Neural cell (in vitro differentiated cells): ENCODE results near the gene BAAT. TPM values are rescaled to one million over a fixed set of nuclear protein-coding genes. Genes with fewer than 3 reads are reported as not detected.

ENCODE experiments used
- H2AFZ ChIP-seq: fragments of 200-600, 300-800 bp; sonication (generic), shearing (Covaris generic); 2 replicates; pipeline ENCODE4 v1.6.0; 2014; ENCODE audit warnings: low read depth, mild to moderate bottlenecking, antibody characterized with exemption, low read length, moderate library complexity
- H3F3A ChIP-seq: fragments of 200-600 bp; shearing (Covaris generic); 2 replicates; pipeline ENCODE4 v1.6.1; 2016; ENCODE audit warnings: mild to moderate bottlenecking, moderate library complexity, mixed read lengths, antibody characterized with exemption, low read length; ENCODE audit not compliant: insufficient read depth, poor library complexity, severe bottlenecking
- H3K27ac ChIP-seq: fragments of 200-600, 300-800 bp; sonication (generic), shearing (Covaris generic); 2 replicates; pipeline ENCODE4 v1.5.1; 2014; ENCODE audit warnings: mild to moderate bottlenecking, low read length, moderate library complexity
- H3K27me3 ChIP-seq: fragments of 300-800, 200-600 bp; sonication (generic), shearing (Covaris generic); 2 replicates; pipeline ENCODE4 v1.6.0; 2014; ENCODE audit warnings: mild to moderate bottlenecking, low read depth, low read length, moderate library complexity; ENCODE audit not compliant: insufficient read depth
- H3K36me3 ChIP-seq: fragments of 300-800, 200-600 bp; sonication (generic), shearing (Covaris generic); 2 replicates; pipeline ENCODE4 v1.5.1; 2014; ENCODE audit warnings: mild to moderate bottlenecking, antibody characterized with exemption, low read length, moderate library complexity; ENCODE audit not compliant: insufficient read depth
- H3K4me2 ChIP-seq: fragments of 300-800, 200-600 bp; sonication (generic), shearing (Covaris generic); 2 replicates; pipeline ENCODE4 v1.6.0; 2014; ENCODE audit warnings: mild to moderate bottlenecking, low read length
- H3K4me3 ChIP-seq: fragments of 300-800, 200-600 bp; sonication (generic), shearing (Covaris generic); 2 replicates; pipeline ENCODE4 v1.5.1; 2014; ENCODE audit warnings: mild to moderate bottlenecking, low read length, moderate library complexity
- H3K79me2 ChIP-seq: fragments of 200-600 bp; shearing (Covaris generic); replicated peaks from 2 replicates; pipeline ENCODE4 v1.6.0; 2014; ENCODE audit warnings: mild to moderate bottlenecking, low read length, moderate library complexity; ENCODE audit not compliant: insufficient read depth
- H3K9ac ChIP-seq: fragments of 300-800, 200-600 bp; sonication (generic), shearing (Covaris generic); 2 replicates; pipeline ENCODE4 v1.6.1; 2016; ENCODE audit warnings: mild to moderate bottlenecking, low read length, mixed read lengths
- H3K9me2 ChIP-seq: fragments of 200-600 bp; shearing (Covaris generic); 2 replicates; pipeline ENCODE4 v1.6.1; 2016; ENCODE audit warnings: mild to moderate bottlenecking, low read length, mixed read lengths; ENCODE audit not compliant: insufficient read depth
- H3K9me3 ChIP-seq: fragments of 200-600, 300-800 bp; sonication (generic), shearing (Covaris generic); 2 replicates; pipeline ENCODE4 v1.6.1; 2016; ENCODE audit warnings: mild to moderate bottlenecking, mixed run types, low read length, moderate library complexity, mixed read lengths
- H4K20me1 ChIP-seq: fragments of 200-600 bp; shearing (Covaris generic); 2 replicates; pipeline ENCODE4 v1.6.1; 2016; ENCODE audit warnings: mild to moderate bottlenecking, mixed run types; ENCODE audit not compliant: insufficient read depth
- EP300 ChIP-seq: fragments of 450-650 bp; conservative IDR thresholded peaks from 2 replicates; pipeline ENCODE4 v1.6.1; 2014; ENCODE audit warnings: antibody characterized with exemption, mild to moderate bottlenecking, moderate library complexity; ENCODE audit not compliant: poor library complexity, severe bottlenecking
- EZH2 ChIP-seq: fragments of 200-600, 300-800 bp; shearing (Covaris generic), sonication (generic); IDR thresholded peaks from 2 replicates; pipeline ENCODE4 v1.6.1; 2014; ENCODE audit warnings: antibody characterized with exemption, low read length, borderline replicate concordance, mild to moderate bottlenecking; ENCODE audit not compliant: insufficient read depth, poor library complexity, severe bottlenecking
- MXI1 ChIP-seq: fragments of 450-650 bp; conservative IDR thresholded peaks from 2 replicates; pipeline ENCODE4 v1.6.1; 2014; ENCODE audit warnings: antibody characterized with exemption, mild to moderate bottlenecking; ENCODE audit not compliant: poor library complexity, severe bottlenecking
- POLR2AphosphoS5 ChIP-seq: IDR thresholded peaks from 2 replicates; pipeline ENCODE4 v1.6.1; 2012
- RAD21 ChIP-seq: fragments of 450-650 bp; conservative IDR thresholded peaks from 2 replicates; pipeline ENCODE4 v1.6.1; 2014; ENCODE audit warnings: antibody characterized with exemption, mild to moderate bottlenecking, moderate library complexity
- SMC3 ChIP-seq: fragments of 450-650 bp; conservative IDR thresholded peaks from 2 replicates; pipeline ENCODE4 v1.6.1; 2014; ENCODE audit warnings: antibody characterized with exemption, mild to moderate bottlenecking, moderate library complexity; ENCODE audit not compliant: poor library complexity
- TAF1 ChIP-seq: IDR thresholded peaks from 2 replicates; pipeline ENCODE4 v1.6.1; 2012; ENCODE audit warnings: low read depth
- polyA plus RNA-seq: library from polyadenylated mRNA; depleted of rRNA; stranded (reverse); fragments of >200 nt; gene quantifications from 2 replicates; pipeline ENCODE4 v1.2.3, GENCODE V29; 2014
- TF ChIP-seq, protein P1 (sequence below): IDR thresholded peaks from 2 replicates; pipeline ENCODE4 v1.6.1; 2012; ENCODE audit warnings: borderline replicate concordance
- TF ChIP-seq, protein P2 (sequence below): fragments of 450-650 bp; IDR thresholded peaks from 2 replicates; pipeline ENCODE4 v1.5.1; 2014; ENCODE audit warnings: antibody characterized with exemption, mild to moderate bottlenecking, moderate library complexity; ENCODE audit not compliant: poor library complexity, severe bottlenecking

The BAAT gene
- polyA plus RNA-seq, 1 donor from 2014 or later, result 0.61 TPM

DNA sequence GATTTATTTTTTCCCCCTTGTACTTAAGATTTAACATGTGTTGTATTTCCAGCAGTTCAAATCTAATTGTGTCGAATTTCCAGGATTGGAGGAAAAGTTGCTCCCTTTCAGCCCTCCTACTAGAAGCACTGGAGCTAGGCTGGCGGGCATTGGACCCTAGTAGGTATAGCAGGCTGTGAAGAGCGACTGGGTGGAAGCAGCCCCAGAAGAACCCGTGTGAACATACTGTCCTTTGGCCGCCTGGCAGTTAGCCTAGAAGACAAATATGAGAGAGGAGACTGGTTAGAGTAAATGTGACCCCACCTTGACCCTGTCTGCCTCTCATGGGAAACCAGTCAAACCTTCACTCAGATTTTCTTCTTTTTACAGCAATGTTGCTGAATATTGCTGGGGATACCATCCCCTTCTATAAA lies 36.9 kb upstream of the BAAT start:
- Histone ChIP-seq H2AFZ (no peak overlapping the region), H3K9me2 (no peaks in the 10 kb centered on the region), H3K79me2 (no peaks in the 10 kb centered on the region), H3K4me3 (no peak overlapping the region), H3K9ac (no peak overlapping the region), H4K20me1 (no peaks in the 10 kb centered on the region), H3K36me3 (no peaks in the 10 kb centered on the region), H3F3A (no peaks in the 10 kb centered on the region), H3K4me2 (no peak overlapping the region), H3K9me3 (no peaks in the 10 kb centered on the region), H3K27me3 (no peaks in the 10 kb centered on the region), H3K27ac (no peak overlapping the region)
- no peak for TF ChIP-seq SMC3
- TF ChIP-seq MXI1, result no peak
- no peak for TF ChIP-seq RAD21
- TF ChIP-seq, protein P1, sequence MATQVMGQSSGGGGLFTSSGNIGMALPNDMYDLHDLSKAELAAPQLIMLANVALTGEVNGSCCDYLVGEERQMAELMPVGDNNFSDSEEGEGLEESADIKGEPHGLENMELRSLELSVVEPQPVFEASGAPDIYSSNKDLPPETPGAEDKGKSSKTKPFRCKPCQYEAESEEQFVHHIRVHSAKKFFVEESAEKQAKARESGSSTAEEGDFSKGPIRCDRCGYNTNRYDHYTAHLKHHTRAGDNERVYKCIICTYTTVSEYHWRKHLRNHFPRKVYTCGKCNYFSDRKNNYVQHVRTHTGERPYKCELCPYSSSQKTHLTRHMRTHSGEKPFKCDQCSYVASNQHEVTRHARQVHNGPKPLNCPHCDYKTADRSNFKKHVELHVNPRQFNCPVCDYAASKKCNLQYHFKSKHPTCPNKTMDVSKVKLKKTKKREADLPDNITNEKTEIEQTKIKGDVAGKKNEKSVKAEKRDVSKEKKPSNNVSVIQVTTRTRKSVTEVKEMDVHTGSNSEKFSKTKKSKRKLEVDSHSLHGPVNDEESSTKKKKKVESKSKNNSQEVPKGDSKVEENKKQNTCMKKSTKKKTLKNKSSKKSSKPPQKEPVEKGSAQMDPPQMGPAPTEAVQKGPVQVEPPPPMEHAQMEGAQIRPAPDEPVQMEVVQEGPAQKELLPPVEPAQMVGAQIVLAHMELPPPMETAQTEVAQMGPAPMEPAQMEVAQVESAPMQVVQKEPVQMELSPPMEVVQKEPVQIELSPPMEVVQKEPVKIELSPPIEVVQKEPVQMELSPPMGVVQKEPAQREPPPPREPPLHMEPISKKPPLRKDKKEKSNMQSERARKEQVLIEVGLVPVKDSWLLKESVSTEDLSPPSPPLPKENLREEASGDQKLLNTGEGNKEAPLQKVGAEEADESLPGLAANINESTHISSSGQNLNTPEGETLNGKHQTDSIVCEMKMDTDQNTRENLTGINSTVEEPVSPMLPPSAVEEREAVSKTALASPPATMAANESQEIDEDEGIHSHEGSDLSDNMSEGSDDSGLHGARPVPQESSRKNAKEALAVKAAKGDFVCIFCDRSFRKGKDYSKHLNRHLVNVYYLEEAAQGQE, result no peak
- no peak for TF ChIP-seq EP300
- TF ChIP-seq, protein P2, sequence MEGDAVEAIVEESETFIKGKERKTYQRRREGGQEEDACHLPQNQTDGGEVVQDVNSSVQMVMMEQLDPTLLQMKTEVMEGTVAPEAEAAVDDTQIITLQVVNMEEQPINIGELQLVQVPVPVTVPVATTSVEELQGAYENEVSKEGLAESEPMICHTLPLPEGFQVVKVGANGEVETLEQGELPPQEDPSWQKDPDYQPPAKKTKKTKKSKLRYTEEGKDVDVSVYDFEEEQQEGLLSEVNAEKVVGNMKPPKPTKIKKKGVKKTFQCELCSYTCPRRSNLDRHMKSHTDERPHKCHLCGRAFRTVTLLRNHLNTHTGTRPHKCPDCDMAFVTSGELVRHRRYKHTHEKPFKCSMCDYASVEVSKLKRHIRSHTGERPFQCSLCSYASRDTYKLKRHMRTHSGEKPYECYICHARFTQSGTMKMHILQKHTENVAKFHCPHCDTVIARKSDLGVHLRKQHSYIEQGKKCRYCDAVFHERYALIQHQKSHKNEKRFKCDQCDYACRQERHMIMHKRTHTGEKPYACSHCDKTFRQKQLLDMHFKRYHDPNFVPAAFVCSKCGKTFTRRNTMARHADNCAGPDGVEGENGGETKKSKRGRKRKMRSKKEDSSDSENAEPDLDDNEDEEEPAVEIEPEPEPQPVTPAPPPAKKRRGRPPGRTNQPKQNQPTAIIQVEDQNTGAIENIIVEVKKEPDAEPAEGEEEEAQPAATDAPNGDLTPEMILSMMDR, result no peak
- TF ChIP-seq EZH2, result no peak
- TF ChIP-seq POLR2AphosphoS5, result no peak
- no peak for TF ChIP-seq TAF1

DNA sequence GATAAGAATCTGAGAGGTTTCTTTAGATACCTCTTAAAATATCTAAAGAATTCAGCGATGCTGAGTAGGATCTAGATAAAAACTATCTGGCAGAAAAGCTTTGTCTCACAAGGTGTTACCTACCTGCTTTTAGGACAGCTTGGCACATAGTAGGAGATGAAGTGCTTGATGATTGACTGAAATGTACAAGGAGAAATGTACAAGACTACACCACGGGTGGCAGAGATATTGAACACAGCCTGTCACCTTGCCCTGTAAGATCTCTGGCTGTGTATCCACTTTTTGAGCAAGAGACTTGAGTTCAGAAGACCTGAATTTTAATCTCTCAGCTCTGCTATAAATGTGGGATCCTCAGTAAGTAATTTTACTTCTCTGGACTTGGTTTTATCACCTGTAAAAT lies 35.1 kb upstream of the BAAT start:
- Histone ChIP-seq H2AFZ (no peak overlapping the region), H3K4me2 (no peak overlapping the region), H4K20me1 (no peaks in the 10 kb centered on the region), H3K9me3 (no peaks in the 10 kb centered on the region), H3K36me3 (no peaks in the 10 kb centered on the region), H3K9me2 (no peaks in the 10 kb centered on the region), H3K79me2 (no peaks in the 10 kb centered on the region), H3K27me3 (no peaks in the 10 kb centered on the region), H3K4me3 (no peak overlapping the region), H3F3A (no peaks in the 10 kb centered on the region), H3K27ac (no peak overlapping the region), H3K9ac (no peak overlapping the region)
- TF ChIP-seq, protein P1, result no peak
- TF ChIP-seq POLR2AphosphoS5, result no peak
- TF ChIP-seq MXI1, result no peak
- TF ChIP-seq, protein P2, result no peak
- TF ChIP-seq SMC3, result no peak
- no peak for TF ChIP-seq EZH2
- TF ChIP-seq RAD21, result no peak
- no peak for TF ChIP-seq TAF1
- no peak for TF ChIP-seq EP300
